Germinal center (tissue), 1 donor: ENCODE data around the gene DDAH2.

Experiments
- DNase-seq: peaks from one replicate; pipeline ENCODE4 v3.0.0; 2012; ENCODE audit warnings: mixed read lengths, low spot score

DDAH2 gene

GRCh38 chr6:31732029-31732428, 2.9 kb upstream of the DDAH2 start:
- no peak for DNase-seq

- DNase-seq: no peak
Observed at GRCh38 chr6:31730631-31731086, 1.6 kb upstream of the DDAH2 start.

- DNase-seq: peak; percentile 86
Observed at GRCh38 chr6:31729979-31730630, 1.0 kb upstream of the DDAH2 start.

- peak; percentile 81 for DNase-seq
Observed at GRCh38 chr6:31729515-31729978, 448 bp upstream of the DDAH2 start.

GRCh38 chr6:31727717-31728671, 1.1 kb downstream of the DDAH2 start:
- DNase-seq: peak; percentile 88

GRCh38 chr6:31727034-31727716, 1.9 kb downstream of the DDAH2 start:
- DNase-seq: no peak

- DNase-seq: no peak
Observed at GRCh38 chr6:31725502-31726350, 3.4 kb downstream of the DDAH2 start.

GRCh38 chr6:31723980-31724691, 5.0 kb downstream of the DDAH2 start:
- DNase-seq: no peak

GRCh38 chr6:31723245-31723979, 5.7 kb downstream of the DDAH2 start, which contains the start of gene MPIG6B:
TSS of gene MPIG6B (plus strand) at chr6:31723373. CDS start at chr6:31723384, 11 bp downstream.
- no peak for DNase-seq

- no peak for DNase-seq
Observed at GRCh38 chr6:31722173-31722572, 6.9 kb downstream of the DDAH2 start.

- no peak for DNase-seq
Observed at GRCh38 chr6:31721351-31722020, 7.6 kb downstream of the DDAH2 start, which contains the start of gene LY6G6C. TSS of gene LY6G6C (minus strand) at chr6:31721746. CDS start at chr6:31721679, 67 bp downstream.

GRCh38 chr6:31720196-31720770, 8.8 kb downstream of the DDAH2 start:
- DNase-seq: no peak

- no peak for DNase-seq
Observed at GRCh38 chr6:31719001-31719400, 10.1 kb downstream of the DDAH2 start.

GRCh38 chr6:31718265-31718664, 10.8 kb downstream of the DDAH2 start:
- no peak for DNase-seq

GRCh38 chr6:31717499-31718222, 11.4 kb downstream of the DDAH2 start:
- no peak for DNase-seq

- DNase-seq: no peak
Observed at GRCh38 chr6:31715022-31715958, 13.8 kb downstream of the DDAH2 start, which contains the start of gene LY6G6D. TSS of gene LY6G6D (plus strand) at chr6:31715348. CDS start at chr6:31715356, 8 bp downstream.
